ENCODE results near the gene MIDN. TPM values are rescaled to one million over a fixed set of nuclear protein-coding genes. Genes with fewer than 3 reads are reported as not detected.

The MIDN gene
- polyA plus RNA-seq, 12 donors = 22.4 to 149 (median 30.9) TPM

DNA sequence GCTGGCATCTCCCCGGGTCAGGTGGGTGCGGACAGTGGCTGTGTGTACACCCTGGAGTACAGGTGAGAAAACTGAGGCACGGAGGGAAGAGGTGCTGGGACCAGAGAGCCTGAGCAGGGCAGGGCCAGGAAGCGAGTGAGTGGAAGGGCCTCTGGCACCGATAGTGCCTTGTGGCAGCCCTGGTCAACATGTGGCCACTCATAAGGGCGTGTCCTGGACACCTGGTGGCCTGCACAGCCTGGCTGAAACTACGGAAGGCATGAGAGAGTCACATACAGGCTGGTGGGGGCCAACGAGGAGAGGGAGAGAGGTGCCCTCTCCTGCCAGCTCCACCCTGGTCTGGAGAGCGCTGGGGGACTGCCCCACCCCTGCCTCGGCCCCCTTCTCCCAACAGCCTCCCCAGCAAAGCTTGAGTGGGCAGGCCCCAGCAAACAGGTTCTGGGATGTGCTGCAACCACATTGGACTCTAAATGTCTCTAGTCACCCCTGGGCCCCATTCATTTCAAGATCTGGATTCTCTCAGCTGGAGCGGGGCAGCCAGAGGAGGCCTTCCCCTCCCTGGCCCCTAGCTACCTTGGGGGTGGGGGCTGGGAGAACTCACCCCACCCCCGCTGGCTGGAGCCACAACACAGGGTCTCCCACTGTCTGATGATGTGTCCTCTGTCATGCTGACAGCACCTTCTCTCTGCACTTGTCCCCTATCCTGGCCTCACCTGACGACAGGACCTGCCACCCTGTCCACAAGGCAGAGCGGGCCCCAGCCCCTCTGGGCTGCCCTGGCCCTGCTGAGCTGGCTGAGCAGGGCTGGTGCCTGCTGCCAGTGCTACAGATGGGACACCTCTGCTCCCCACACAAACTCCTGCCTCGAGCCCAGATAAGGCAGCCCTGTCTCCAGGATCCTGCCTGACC lies 16.4 kb upstream of the MIDN start:
- DNase-seq = no peak

DNA sequence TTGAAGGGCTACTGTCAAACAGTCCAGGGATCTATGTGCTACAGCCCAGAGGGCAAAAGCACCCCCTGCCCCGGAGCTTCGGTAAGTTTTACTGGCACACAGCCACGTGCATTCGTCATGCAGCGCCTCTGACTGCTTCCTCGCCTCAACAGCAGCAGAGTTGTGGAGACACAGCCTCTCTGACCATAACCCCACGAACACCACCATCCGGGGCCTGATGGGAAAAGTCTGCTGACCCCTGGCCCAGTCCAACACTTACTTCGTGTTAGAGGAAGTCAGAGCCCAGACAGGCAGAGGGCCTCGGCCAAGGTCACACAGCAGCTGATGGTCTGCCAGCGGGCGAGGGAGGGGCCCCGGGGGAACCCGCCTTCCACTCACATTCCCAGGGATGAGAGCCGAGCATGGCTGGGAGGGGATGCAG lies 15.7 kb upstream of the MIDN start:
- DNase-seq = no peak

DNA sequence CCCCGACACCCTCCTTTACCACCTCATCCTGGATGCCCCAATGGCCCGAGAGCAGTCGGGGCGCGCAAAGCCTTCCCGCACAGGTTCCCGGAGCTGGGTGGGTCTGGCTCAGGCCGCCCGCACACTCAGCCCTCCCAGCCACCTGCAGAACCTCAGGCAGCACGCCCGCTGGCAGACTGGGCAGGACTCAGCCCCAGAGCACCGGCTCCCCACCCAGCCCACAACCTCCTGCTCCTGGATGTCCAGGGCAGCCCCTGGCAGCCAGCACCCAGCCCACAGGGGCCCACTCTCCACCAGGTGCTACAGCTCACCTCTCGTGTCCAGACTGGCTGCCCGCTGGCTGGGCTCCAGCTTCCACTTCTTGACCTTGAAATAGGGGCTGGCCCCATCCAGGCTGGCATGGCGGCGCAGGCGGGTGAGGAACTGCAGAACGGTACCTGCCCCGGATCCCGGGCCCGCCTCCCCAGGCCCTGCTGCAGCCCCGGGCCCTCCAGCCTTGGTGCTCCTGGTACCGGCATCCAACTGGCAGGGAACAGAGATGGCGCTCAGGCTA lies 15.2 kb upstream of the MIDN start:
- DNase-seq = no peak

DNA sequence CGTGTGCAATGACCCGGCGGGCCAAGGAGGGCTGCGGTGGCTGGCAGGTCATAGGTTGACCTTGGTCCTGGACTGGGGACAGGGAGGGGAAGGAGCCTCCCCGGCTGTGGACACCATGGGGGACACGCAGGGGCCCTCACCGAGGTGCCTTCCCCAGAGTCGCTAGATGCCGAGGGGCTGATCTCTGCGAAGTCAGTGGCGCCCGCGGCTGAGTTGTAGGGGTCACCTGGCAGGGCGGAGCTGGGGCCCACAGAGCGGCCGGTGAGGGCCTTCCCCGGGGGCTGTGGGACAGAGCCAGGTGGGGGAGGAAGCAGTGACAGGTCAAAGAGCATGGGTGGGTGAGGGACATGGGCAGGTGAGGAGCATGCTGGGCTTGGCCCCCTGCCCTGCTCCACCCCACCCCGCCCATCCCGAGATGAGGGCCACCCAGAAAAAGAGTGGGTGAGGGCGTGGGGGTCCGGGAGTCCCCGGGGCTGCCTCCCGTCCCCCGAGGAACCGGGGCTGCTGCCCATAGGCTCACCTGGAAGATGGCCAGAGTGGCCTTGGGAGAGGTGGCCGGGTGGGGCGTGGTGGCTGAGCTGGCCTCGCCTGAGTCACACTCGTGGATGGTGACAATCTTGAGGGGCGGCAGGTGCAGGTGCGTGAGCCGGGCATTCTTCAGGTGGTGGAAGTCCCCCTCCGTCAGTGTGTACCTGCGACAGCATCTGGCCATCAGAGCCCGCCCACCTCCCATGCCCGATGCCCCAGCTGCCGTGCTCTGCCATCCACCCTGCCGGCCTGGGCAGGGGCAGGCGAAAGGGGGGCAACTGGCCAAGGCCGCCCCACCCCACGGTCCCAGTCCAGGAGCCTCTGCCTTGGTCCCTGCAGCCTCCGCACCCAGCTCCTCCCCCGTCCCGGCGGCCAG lies 14.1 kb upstream of the MIDN start:
- no peak for DNase-seq

DNA sequence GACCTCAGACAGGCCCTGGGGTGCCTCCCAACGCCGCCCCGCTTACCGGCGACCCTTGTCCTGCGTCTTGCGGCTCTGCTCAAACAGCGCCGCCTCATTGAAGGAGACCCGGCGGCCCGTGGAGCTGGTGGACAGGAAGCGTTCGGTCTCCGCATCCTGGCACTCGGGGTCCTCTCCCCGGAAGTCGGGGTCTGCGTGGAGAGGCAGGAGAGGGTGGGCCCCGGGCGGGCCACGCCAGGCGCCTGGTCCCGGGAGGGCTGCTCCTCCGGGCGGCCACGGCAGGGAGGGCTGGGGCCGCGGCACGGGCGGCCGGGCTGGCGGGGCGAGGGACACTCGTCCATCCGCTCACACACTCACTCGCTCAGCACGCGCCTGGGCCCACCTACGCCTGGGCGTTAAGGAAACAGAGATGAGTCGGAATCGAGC lies 13.4 kb upstream of the MIDN start:
- no peak for DNase-seq

DNA sequence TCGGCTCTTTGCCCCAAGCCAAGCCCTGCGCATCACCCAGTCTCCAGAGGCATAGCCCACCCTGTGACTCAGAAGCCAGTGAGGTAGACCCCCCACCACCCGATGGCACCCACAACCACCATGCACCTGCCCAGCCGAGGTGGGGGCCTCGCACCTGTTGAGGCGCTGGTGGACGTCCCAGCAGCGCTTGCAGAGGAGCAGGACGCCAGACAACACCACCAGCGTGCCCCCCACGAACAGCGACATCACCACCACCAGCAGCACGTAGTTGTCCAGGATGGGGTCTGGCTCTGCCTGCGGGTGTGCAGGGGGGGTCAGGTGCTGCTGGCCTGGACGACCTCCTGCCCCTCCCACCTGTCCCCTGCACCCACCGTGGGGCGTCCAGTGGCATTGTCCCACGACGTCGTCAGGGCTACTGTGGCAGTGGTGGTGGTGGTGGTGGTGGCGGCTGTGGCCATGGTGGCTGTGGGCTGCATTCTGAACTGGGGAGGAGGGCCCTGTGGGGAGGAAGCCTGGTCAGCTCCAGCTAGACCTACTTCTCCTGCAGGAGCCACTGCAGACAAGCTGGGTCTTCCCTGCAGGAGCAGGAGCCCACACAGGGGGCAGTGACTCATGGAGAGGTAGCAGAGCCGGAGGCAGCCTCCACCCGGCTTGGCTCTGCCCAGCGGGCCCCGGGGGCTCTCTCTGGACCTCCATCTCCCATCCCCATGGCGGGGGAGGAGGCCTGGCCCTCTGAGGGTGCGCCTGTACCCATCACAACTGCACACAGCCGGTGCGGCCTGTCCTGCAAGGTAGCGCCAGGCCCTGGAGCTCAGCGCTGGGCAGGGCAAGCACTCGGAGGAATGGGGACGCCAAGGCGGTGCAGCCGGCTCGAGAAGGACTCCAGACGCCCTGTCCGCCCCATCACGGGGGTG lies 12.5 kb upstream of the MIDN start:
- DNase-seq = no peak

DNA sequence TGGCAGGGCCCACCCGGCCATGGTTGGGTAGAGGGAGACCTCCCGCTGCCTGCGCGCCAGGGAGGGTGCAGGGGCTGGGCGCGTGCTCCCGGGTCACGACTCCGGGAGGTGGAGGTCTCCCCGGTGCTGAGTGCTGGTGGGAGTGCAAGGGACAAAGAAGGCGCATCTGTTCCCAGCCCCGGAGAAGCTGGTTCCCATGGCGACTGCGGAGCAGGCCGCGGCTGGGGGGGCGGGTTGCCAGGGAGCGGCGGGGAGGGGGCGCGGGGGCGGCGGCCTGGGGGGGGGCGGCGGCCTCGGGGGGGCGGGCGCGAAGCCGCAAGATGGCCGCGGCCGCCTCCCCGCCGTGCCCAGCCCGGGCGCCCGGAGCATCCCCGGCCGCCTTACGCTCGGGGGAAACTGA lies 11.8 kb upstream of the MIDN start:
- DNase-seq = no peak

DNA sequence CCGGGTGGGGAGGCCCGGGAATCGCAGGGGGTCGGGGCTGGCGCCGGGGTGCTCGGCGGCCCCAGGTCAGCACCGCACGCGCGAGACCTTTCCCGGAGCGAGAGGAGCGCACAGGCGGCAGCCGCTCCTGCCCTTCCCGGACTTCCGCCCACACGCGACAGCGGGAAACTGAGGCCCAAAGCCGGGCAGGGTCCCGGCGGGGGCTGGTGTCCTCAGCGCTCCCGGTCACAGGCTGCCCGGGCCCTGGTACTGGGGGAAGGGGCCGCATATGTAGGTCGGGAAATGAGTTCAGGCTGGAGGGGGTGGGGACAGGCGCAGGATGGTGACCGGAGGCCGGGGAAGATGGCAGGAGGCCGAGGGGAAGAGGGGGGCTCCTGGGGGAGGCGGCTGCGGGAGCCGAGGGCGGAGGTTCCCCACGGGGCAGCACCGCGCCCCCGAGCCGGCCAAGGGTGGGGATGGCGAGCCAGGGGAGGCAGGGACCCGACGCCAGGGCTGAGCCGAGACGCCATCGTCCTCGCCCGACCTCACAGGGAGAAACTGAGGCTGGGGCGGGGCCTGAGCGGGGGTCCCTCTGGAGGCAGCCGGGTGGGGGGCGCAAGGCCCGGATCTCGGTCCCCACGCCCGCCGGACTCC lies 11.2 kb upstream of the MIDN start:
- no peak for DNase-seq

DNA sequence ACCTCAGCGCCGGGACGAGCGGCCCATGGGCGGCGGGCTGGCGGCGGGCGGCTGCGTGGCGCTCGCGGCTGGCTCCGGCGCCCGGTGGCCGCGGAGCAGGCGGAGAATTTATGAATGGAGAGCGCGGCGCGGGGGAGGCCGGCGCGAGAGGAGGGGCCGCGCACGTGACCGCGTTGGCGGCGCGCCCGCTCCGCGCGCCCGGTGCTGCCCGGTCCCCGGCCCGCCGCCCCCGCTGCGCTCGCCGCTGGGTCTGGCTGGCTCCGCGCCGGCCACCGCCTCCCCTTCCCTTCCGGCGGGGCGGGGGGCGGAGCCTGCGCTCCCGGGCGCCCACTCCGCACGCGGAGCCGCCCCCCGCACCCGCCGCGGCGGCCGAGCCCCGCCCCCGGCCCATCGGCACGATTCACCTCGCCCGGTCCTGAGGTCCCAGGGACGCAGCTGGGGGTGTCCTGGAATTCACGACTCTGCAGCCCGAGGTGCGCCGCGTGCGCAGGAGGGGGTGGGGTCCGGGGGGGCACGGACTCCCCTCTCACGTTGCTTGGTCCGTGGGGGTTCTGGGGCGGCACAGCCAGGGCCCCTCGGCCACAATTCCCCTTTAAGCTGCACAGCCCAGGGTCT lies 10.5 kb upstream of the MIDN start, which contains the start of gene CBARP:
TSS of gene CBARP (minus strand) at position 252 of the 615 bp plus-strand sequence. CDS start 1,905 bp downstream, outside the sequence.
- no peak for DNase-seq

DNA sequence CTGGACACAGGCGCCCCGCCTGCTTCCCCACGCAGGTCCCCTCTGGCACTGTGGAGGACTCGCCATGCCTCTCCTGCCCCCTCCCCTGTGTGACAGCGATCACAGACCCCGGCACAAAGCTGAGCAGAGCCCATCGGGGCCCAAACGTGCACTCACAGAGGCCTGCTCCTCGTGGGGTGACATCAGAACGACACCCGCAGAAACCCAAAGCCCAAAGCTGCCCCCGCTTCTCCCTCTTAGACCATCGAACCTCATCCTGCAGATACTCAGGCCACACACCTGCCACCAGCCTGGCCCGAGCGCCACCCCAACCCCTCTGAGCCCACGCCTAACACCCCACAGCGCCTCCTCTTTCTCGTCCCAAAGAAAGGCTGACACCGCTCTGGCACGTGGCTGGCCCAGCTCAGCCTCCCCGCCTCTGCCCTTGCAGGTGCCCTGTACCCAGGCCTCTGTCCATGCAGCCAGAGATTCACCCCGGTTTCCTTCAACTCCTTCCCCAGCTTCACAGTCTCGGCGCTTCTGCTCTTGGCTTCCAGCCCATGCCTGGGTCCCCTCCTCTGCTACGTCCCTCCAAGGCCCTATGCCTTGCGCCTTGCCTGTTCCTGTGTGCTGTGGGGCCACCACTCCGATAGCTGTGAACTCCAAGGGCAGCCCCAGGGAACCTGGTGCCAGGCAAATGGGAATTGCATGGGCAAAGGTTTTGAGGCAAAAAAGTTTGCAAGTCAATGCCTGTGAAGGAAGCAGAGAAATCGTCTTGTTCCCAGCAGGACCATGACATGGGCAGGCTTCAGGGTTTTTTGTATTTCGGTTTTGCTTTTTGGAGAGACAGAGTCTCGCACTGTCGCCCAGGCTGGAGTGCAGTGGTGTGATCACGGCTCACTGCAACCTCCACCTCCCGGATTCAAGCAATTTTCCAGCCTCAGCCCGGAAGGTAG lies 9.7 kb upstream of the MIDN start:
- DNase-seq = no peak

DNA sequence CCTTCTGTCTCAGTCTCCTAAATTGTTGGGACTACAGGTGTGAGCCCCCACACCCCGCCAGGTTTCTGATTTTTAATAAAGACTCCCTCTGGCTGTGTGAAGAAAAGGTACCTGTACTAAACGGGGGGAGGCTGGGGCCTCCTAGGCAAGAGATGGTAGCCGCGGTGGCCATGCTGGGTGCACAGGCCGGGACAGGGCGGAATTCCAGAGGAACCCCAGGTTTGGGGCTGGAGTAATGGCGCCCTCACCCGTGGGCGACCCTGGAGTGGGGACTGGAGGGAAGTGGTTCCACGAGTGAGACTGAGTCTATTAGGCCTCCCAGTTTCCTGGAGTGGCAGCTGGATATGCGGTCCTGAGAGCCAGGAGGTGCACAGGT lies 9.0 kb upstream of the MIDN start:
- no peak for DNase-seq

DNA sequence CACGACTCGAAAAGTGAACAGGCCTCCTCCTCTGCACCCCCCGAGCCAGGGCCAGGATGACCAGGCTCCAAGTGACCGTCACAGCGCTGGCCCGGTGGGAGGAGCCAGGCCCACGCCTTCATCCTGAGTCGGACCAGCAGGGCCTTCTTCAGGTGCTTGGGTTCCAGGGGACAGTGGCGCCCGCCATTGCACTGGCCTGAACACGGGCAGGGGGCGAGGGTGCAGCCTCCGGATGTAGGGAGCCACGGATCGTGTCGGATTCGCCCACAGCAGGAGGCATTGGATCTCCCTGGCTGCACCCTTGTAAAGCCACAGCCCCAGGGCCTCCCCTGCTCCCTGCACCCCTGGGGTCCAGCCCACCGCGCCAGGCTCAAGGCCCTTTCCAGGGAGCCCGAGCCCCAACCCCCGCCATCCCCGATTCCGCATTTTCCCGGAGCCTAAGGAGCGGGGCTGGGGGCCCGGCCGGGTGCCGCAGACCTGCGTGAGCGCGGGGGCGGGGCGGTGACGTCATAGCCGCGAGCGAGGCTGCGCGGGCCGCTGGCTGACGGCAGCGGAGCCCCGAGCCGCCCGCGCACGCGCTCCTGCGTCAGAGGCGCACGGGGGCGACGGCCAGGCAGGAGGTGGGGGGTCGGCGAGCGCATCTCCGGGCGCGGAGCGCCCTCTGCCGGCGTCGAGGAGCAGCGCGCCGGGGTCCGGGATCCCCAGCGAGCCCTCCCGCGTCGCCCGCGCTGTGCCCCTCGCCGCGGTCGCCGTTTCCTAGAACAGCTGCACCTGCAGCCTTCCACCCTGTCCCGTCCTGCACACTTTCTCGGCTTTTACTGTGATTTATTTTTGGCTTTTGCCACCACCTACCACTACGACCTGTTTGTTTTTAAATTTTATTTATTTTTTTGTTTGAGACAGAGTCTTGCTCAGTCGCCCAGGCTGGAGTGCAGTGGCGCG lies 8.3 kb upstream of the MIDN start:
- DNase-seq = peak; percentile 89

DNA sequence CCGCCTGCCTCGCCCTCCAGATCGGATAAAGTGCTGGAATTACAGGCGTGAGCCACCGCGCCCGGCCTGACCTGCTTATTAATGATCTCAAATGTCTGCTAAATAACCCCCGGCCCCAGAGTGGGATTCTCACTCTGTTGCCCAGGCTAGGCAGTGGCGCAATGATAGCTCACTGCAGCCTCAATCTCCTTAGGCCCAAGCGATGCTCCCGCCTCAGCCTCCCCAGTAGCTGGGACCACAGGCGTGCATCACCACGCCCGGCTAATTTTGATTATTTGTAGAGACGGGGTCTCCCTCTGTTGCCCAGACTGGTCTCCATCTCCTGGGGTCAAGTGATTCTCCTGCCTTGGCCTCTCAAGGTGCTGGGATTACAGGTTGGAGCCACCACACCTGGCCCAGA lies 7.5 kb upstream of the MIDN start:
- DNase-seq = no peak

DNA sequence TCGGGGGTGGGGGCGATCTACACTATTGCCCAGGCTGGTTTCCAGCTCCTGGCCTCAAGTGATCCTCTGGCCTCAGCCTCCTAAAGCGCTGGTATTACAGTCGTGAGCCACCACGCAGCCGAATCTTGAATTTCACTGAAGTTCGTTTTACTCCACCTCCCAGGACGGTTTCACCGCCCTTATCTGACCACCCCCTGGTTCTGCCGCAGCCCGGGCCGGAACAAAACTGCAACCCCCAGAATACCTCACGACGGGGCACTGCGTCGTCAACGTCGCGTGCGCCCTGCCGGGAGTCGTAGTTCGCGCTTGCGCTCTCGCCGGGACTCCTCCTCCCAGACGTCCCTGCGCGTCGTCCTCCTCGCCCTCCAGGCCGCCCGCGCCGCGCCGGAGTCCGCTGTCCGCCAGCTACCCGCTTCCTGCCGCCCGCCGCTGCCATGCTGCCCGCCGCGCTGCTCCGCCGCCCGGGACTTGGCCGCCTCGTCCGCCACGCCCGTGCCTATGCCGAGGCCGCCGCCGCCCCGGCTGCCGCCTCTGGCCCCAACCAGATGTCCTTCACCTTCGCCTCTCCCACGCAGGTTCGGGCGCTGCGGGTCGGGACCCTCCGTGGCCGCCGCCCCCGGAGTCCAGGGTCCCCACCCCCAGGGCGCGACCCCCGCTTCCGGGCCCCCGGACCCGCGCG lies 6.8 kb upstream of the MIDN start, which contains the start of gene ATP5F1D:
TSS of gene ATP5F1D (plus strand) at position 335 of the 679 bp plus-strand sequence. CDS start at position 435, 100 bp downstream.
- DNase-seq = peak; percentile 95

DNA sequence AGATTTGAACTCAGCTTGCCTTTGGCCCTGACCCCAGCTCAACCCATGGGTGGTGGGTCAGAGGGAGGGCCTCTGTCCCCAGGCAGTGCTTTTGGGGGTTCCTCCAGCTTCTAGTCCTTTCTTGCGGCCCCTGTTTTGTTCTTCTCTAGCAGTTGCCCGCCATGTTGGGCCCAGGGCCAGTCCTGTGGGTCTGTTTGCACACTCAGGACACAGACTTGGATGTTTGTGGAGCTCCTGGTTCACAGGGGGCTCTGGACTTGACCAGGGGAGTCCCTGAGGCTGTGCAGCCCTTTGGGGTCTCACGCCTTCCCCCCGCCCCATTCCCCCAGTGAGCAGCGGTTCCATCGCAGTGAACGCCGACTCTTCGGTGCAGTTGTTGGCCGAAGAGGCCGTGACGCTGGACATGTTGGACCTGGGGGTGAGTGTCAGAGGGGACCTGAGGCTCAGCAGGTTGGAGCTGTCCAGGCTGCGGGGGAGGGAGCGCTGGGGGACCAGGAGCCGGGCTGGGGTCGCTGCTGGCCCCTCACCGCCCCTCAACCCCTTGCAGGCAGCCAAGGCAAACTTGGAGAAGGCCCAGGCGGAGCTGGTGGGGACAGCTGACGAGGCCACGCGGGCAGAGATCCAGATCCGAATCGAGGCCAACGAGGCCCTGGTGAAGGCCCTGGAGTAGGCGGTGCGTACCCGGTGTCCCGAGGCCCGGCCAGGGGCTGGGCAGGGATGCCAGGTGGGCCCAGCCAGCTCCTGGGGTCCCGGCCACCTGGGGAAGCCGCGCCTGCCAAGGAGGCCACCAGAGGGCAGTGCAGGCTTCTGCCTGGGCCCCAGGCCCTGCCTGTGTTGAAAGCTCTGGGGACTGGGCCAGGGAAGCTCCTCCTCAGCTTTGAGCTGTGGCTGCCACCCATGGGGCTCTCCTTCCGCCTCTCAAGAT lies 4.4 kb upstream of the MIDN start:
- DNase-seq = peak; percentile 81
